T-helper 2 cell treated with Interferon-gamma antibody and Interleukin-4, amounts not matched to agents 100 ng/mL and 5 ng/mL, for 36 hours (primary cell): ENCODE results near the gene CLCN3. TPM values are rescaled to one million over a fixed set of nuclear protein-coding genes. Genes with fewer than 3 reads are reported as not detected.
"Not testable (repeated sequence)": the region's sequence is repeated elsewhere in the genome, so short reads cannot be mapped to it uniquely, and the experiment has no call there.

Source experiments
- intact Hi-C: fragments of 100-400 bp; cut with micrococcal nuclease; formaldehyde crosslinking; loops from one replicate; pipeline ENCODE4 v1.15.1; 2023
- total RNA-seq: library from RNA; stranded (reverse); gene quantifications from 2 replicates; pipeline ENCODE4 v1.2.3, GENCODE V29; 2022

CLCN3 gene
- total RNA-seq, 1 donor from 2014 or later = 30.5 TPM

- intact Hi-C loops = no loop called here
Measured at GRCh38 chr4:169682372-169683047, 62.1 kb downstream of the CLCN3 start.

- intact Hi-C loops = no loop called here
Measured at GRCh38 chr4:169689681-169690080, 69.3 kb downstream of the CLCN3 start.

GRCh38 chr4:169690787-169691186 is 70.4 kb downstream of the CLCN3 start:
- intact Hi-C loops = no loop called here

- intact Hi-C loops = no loop called here
Measured at GRCh38 chr4:169698331-169698730, 78.0 kb downstream of the CLCN3 start.

- intact Hi-C loops = no loop called here
Measured at GRCh38 chr4:169707958-169708643, 87.7 kb downstream of the CLCN3 start.

GRCh38 chr4:169715826-169716225 is 95.4 kb downstream of the CLCN3 start:
- intact Hi-C loops = no loop called here

- intact Hi-C loops = no loop called here
Measured at GRCh38 chr4:169716677-169717076, 96.3 kb downstream of the CLCN3 start.

- intact Hi-C loops = no loop called here
Measured at GRCh38 chr4:169720529-169720928, 100.2 kb downstream of the CLCN3 start.

GRCh38 chr4:169723207-169723965 is 103.0 kb downstream of the CLCN3 start:
- intact Hi-C loops = loop anchor here (2.0 kb wide), 1 partner anchor 111 kb away; the partner anchor contains the start of gene NEK1

GRCh38 chr4:169724260-169724659 is 103.9 kb downstream of the CLCN3 start:
- intact Hi-C loops = no loop called here

GRCh38 chr4:169727616-169728015 is 107.2 kb downstream of the CLCN3 start:
- intact Hi-C loops = no loop called here

- intact Hi-C loops = no loop called here
Measured at GRCh38 chr4:169730564-169730963, 110.2 kb downstream of the CLCN3 start.

GRCh38 chr4:169738604-169739003 is 118.2 kb downstream of the CLCN3 start:
- intact Hi-C loops = not testable (repeated sequence)

- intact Hi-C loops = no loop called here
Measured at GRCh38 chr4:169741569-169741968, 121.2 kb downstream of the CLCN3 start.

- intact Hi-C loops = no loop called here
Measured at GRCh38 chr4:169744601-169745000, 124.2 kb downstream of the CLCN3 start.

- intact Hi-C loops = no loop called here
Measured at GRCh38 chr4:169745291-169745690, 124.9 kb downstream of the CLCN3 start.

GRCh38 chr4:169756971-169757574 is 136.7 kb downstream of the CLCN3 start:
- intact Hi-C loops = loop anchor here (1.0 to 2.0 kb wide), 4 partner anchors 97 to 746 kb away; partner anchors contain the start of genes CBR4 and CLCN3

GRCh38 chr4:169757575-169758184 is 137.3 kb downstream of the CLCN3 start, which contains the start of gene HPF1:
TSS of gene HPF1 (minus strand) at chr4:169757944. CDS start at chr4:169757877, 67 bp downstream.
- intact Hi-C loops = loop anchor here (1.0 to 2.0 kb wide), 5 partner anchors 97 to 747 kb away; partner anchors contain the start of genes CBR4 and CLCN3

GRCh38 chr4:169758401-169758962 is 138.1 kb downstream of the CLCN3 start:
- intact Hi-C loops = loop anchor here (1.0 kb wide), 1 partner anchor 269 kb away; no protein-coding TSS in a partner anchor

- intact Hi-C loops = no loop called here
Measured at GRCh38 chr4:169761846-169762245, 141.5 kb downstream of the CLCN3 start.

GRCh38 chr4:169765835-169766234 is 145.5 kb downstream of the CLCN3 start:
- intact Hi-C loops = no loop called here
